HG03139 (cell line): Measurements from ENCODE around the gene SERPINF2.
"Not testable (repeated sequence)": the region's sequence is repeated elsewhere in the genome, so short reads cannot be mapped to it uniquely, and the experiment has no call there.

ENCODE experiments used
- ATAC-seq: cut with Tn5 transposase; IDR thresholded peaks from one replicate; pipeline ENCODE4 v1.9.1; 2021; ENCODE audit not compliant: unreplicated experiment

Gene SERPINF2

DNA sequence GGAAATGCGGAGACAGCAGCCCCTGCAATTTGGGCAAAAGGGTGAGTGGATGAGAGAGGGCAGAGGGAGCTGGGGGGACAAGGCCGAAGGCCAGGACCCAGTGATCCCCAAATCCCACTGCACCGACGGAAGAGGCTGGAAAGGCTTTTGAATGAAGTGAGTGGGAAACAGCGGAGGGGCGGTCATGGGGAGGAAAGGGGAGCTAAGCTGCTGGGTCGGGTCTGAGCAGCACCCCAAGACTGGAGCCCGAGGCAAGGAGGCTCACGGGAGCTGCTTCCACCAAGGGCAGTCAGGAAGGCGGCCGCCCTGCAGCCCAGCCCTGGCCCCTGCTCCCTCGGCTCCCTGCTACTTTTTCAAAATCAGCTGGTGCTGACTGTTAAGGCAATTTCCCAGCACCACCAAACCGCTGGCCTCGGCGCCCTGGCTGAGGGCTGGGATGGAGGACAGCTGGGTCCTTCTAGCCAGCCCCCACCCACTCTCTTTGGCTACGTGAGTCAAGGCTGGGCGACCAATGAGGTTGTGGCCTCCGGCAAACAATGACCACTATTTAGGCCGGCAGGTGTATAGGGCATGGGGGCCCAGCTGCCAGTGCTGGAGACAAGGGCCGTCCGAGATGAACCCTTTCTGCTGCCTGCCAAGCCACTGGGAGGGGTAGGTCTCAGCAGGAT, 19.7 kb downstream of the SERPINF2 start:
- ATAC-seq: no peak

DNA sequence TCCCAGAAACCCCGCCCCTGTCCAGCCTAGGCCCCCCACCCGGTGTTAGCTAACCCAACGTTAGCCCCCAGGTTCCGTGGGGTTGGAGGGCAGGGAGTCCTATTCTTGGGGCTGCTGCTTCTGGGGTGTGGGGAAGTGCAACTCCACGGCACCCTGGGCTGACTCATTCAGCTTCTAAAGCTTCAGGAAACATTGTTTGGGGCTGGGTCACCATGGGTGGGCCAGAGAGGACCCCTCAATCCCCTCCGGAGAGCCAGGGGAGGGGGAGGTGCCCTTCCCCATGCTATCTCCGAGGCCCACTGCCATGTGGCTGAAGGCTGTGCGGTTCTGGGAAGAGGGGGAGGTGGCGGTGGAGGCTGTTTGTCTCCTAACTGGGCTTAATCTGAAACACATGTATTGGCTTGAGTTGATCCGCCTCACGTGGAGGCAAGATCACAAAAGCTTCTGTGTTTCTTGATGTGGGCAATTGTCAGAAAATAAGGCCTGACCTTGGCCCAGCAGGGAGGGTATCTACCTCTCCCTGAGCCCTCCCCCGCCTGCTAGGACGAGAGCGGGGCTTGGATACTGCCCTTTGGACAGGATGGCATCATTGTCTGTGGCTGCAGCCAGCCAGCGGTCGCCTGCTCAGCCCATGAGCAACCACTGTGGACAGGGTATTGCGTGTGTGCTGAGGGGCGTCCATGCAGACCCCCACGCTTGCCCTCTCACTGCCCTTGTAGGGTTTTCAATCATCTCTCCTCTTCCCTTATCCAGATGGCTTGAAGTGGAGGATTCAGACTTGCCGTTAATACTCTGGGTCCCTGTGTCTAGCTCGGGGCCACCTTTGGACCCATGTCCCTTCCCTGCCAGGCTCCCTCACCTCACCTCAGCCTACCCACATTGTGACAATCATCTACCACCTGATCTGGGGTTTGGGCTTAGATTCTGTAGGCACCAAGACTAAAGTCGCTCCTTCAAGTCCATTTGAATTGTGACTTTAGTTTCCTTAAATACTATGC, 20.5 kb downstream of the SERPINF2 start:
- no peak for ATAC-seq

DNA sequence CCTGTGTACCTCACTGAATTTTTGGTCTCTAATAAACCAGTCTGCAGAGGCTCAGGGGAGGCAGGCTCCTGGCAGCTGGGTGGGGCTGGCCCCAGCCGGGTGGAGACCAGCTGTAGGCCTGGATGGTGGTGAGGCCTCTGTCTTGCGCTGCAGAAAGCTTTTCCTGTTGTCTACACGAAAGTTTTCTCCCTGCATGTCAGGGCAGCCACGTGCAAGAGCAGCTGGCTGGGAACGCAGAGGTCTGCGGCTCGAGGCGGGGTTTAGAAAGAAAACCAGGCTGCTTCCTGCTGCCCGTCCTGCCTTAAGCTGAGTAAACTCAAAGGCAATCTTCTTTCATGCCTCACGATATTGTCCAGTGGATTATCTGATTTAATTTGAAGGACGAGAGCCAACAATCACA, 21.6 kb downstream of the SERPINF2 start:
- ATAC-seq: no peak

DNA sequence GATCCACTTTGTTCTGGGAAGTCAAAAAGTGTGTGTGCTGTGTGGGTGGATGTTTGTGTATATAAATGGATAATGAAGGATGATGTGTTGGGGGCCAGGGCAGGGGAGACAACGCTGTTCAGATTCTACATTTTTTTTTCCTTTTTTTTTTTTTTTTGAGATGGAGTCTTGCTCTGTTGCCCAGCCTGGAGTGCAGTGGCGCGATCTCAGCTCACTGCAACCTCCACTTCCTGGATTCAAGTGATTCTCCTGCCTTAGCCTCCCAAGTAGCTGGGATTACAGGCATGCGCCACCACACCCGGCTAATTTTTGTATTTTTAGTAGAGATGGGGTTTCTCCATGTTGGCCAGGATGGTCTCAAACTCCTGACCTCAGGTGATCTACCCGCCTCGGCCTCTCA, 22.0 kb downstream of the SERPINF2 start:
- ATAC-seq: not testable (repeated sequence)

DNA sequence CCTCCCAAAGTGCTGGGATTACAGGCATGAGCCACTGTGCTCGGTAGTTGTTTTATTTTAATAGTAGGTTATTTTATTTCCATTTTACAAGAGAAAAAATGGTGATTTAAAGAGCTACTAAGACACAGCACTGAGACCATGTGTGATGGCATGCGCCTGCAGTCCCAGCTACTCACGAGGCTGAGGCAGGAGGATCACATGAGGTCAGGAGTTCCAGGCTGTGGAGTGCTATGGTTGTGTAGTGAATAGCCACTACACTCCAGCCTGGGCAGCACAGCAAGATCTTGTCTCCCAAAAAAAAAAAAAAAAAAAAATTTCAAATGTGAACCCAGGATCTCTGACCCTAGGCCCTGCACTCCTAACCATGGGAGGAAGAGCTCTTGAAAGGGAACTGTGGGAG, 22.9 kb downstream of the SERPINF2 start:
- ATAC-seq: no peak

DNA sequence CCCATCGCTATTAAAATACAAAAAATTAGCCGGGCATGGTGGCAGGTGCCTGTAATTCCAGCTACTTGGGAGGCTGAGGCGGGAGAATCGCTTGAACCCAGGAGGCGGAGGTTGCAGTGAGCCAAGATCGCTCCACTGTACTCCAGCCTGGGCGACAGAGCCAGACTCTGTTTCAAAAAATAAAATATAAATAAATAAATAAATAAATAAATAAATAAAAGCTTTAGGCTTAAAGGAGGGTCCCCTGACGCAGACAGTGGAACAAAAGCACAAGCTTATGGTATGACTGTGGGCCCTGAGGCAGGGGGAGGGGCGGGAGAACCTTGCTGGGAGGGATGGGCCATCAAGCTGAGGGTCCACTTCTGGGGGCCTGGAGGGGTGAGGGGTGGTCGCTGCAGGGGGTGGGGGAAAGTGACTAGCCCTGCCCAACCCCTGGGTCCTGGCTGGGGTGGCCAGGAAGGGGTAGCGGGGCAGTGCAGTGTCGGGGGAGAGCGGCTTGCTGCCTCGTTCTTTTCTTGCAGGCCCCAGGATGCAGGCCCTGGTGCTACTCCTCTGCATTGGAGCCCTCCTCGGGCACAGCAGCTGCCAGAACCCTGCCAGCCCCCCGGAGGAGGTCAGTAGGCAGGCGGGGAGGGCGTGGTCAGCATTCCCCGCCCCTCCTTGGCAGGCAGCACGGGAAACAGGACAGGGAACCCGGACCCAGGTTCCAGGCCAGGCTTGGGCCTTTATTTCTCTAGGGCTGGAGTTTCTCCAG, 23.9 kb downstream of the SERPINF2 start:
- no peak for ATAC-seq

DNA sequence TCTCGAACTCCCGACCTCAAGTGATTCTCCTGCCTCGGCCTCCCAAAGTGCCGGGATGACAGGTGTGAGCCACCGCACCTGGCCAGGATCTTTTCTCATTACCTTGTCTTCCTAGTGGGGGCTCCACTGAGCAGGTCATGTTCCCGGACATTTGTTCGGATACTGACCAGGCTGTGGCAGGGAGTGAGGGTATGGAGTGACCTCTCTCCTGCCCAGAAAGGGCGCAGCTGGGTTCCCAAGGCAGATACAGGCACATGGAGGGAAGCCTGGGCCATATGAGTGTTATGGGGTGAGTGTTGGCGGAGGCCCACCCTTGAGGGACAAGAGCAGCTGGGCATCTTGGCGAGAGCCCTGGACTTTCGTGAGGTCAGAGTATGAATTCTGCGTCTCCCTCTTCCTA, 24.7 kb downstream of the SERPINF2 start:
- no peak for ATAC-seq

DNA sequence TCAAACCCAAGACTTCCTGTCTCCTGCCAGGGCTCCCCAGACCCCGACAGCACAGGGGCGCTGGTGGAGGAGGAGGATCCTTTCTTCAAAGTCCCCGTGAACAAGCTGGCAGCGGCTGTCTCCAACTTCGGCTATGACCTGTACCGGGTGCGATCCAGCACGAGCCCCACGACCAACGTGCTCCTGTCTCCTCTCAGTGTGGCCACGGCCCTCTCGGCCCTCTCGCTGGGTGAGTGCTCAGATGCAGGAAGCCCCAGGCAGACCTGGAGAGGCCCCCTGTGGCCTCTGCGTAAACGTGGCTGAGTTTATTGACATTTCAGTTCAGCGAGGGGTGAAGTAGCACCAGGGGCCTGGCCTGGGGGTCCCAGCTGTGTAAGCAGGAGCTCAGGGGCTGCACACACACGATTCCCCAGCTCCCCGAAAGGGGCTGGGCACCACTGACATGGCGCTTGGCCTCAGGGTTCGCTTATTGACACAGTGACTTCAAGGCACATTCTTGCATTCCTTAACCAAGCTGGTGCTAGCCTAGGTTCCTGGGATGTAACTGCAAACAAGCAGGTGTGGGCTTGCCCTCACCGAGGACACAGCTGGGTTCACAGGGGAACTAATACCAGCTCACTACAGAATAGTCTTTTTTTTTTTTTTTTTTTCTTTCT, 27.3 kb downstream of the SERPINF2 start:
- ATAC-seq: no peak

DNA sequence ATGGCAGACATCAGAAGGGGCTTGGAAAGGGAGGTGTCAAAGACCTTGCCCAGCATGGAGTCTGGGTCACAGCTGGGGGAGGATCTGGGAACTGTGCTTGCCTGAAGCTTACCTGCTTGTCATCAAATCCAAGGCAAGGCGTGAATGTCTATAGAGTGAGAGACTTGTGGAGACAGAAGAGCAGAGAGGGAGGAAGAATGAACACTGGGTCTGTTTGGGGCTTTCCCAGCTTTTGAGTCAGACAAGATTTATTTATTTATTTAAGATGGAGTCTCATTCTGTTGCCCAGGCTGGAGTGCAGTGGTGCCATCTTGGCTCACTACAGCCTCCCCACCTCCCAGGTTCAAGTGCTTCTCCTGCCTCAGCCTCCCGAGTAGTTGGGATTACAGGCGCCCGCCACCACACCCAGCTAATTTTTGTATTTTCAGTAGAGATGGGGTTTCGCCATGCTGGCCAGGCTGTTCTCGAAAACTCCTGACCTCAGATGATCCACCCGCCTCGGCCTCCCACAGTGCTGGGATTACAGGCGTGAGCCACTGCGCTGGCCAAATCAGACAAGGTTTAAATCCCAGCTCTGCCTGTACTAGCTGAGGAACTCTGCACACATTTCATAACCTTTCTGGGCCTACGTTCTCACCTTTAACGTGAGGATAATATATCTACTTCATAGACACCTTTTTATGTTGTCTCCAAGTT, 30.5 kb downstream of the SERPINF2 start:
- not testable (repeated sequence) for ATAC-seq

DNA sequence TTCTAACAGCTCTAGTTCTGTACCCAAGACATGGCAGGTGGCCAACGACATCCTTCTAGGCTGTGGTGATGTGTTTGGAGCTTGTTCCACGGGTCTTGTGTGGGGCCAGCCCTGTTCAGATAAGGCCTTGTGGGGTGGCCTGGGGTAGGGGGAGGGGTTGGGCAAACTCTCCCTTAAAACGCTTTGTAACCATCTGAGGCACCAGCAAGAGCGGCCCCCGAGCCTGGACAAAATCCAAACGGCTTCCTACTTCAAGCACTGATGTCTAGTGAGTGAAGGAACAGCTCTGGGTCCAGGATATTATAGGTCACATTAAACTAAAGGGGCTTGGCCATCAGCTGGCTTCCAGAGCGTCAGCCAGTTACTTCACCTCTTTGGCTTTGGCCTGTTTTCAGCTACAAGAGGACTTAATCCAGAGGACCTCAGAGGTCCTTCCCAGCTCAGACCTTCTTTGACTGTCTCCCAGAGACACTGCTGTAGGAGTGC, 31.1 kb downstream of the SERPINF2 start:
- ATAC-seq: no peak

DNA sequence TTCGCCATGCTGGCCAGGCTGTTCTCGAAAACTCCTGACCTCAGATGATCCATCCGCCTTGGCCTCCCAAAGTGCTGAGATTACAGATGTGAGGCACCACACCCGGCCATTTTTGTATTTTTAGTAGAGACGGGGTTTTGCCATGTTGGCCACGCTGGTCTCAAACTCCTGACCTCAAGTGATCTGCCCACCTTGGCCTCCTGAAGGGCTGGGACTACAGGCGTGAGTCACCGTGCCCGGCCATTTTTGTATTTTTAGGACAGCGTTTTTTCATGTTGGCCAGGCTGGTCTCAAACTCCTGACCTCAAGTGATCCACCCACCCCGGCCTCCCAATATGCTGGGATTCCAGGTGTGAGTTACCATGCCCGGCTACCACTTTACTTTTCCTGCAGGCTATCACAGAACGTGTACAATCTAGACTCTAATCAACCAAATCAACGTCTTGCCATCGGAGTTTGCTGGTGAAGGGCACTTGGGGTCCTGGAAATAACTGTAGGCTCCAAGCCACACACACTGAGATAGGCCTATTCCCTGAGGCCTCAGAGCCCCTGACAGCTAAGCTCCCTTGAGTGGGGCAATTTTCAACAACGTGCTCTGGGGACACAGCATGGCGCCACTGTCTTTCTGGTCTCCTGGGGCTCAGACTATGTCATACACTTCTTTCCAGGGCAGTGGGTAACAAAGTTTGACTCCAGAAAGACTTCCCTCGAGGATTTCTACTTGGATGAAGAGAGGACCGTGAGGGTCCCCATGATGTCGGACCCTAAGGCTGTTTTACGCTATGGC, 31.9 kb downstream of the SERPINF2 start:
- no peak for ATAC-seq

DNA sequence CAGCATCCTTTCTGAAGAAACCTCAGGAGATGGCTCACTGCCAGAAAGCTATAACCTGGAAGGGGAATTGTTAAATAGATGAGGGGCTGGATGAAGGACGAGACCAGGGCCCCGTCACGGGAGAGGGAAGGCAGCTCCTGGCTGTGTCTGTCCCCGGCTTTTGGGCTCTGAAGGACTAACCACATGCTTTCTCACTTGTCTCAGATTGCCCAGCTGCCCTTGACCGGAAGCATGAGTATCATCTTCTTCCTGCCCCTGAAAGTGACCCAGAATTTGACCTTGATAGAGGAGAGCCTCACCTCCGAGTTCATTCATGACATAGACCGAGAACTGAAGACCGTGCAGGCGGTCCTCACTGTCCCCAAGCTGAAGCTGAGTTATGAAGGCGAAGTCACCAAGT, 33.7 kb downstream of the SERPINF2 start:
- no peak for ATAC-seq

DNA sequence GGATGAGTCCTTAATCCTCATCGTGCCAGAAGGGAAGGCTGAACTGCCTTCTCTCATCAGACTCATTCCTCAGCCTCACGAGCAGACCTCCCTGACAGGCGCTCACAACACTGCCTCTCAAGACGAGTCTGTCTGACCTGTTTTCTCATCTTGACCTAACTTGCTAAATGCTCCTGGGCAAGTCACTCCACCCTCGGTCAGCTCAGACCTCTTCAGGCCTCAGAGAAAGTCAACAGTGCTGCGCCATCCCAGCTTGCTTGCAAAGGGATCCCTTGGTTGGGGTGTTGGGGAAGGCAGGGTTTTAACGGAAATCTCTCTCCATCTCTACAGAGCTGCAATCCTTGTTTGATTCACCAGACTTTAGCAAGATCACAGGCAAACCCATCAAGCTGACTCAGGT, 34.2 kb downstream of the SERPINF2 start:
- ATAC-seq: no peak

DNA sequence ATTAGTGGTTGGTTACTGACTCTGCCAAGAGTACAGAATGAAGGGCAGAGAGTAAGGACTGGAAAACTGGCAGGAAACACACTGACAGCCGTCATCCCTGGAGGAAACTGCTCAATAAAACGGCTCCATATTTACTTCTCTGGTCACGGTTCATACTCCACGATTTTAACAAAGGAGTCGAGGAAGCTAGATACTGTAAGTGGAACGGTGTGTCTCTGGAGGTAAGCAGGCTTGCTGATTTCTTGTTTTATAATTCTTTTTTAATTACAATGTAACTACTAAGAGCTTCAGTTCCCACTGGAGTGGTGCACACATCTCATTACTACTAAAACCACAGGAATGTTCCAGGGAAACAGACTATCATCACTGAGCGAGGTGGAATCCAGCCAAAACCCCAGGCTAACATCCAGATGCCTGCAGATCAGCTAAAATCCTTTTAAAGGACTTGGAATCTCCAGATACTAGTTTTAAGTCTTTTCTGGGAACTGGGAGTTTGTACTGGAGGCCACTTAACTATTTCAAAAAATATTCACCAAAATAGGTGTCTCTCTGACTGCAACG, 37.0 kb downstream of the SERPINF2 start:
- no peak for ATAC-seq

DNA sequence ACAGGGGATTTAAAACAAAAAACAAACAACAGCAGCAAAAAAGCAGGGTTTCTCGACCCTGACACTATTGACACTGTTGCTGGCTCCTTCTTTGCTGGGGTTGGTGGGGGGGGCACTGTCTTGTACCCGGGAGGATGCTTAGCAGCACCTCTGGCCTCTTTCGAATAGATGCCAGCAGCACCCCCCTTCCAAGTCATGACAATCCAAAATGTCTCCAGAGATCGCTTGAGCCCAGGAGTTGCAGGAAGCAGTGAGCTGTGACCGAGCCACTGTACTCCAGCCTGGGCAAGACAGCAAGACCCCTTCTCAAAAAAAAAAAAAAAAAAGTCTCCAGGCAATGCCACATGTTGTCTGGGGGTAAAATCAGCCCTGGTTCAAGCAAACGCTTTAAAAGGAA, 39.5 kb downstream of the SERPINF2 start:
- ATAC-seq: no peak

DNA sequence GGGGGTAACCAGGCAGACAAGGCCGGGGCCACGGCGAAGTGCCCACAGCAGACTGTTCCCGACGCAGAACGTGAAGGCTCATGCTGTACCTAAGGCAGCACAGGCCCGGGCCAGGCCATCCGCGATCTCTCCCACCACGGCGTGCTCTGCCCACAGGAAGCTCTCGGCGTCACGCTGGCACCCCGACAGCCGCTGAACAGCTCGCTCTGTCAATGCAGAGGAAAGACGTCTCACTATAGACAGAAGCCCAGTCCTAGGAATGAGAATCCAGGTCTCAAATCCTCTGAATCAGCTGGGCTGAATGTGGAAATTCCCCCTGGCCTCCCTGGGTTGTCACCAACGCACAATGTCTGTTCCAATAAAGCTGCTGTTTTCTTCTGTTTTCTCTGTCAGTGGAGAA, 40.6 kb downstream of the SERPINF2 start:
- ATAC-seq: no peak

DNA sequence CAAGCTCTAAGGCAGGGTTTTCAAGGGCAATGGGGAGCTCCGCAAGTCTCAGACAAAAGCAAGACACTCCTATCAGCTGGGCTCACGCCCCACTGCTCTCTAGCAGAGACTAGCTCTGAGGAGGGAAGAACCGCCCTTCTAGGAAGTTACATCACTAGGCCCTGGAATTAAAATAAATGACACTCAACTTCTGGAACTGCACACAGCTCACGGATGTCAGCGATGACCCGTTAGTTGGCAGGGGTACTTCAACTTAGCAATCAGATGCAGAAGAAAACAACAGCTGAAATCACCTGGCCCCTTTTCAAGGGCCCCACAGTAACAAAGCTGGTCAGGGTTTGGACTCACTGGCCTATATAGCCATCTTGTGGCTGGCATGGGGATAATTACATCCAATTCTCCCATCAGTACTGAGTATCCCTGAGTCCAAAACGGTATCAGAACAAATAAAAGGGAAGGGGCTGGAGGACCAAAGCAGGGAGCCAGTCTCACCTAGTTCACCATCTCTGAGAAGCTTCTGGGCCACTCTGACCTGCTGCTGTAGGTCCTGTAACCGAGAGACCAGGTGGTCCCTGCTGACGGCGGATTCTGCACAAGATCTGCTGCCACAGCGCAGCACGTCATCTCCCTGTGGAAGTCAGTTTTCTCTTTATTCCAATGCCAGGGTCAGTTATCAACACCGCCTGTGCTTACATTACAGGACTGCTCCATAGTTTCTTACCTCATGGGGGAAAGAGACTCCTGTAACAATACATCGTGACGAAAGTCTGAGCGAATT, 41.4 kb downstream of the SERPINF2 start:
- ATAC-seq: no peak

DNA sequence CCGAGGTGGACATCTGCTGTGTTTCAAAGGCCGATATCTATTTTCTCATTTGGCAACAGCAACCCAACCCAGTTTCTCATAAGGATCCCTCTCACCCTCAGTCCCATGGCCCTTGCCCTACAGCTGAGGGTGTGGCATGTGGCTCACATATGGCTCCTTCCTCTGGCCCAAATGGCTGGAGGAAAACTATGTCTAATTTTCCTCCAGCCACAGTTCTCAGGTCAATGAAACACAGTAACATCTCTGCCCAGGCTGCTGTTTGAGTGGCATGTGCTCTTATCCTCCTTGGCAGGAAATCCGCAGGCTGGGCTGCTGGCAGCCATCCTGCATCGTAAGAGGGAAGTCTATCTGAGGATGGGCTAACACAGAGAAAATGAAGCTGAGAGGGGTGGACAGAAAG, 43.3 kb downstream of the SERPINF2 start:
- no peak for ATAC-seq
